SK-N-SH treated with all-trans-retinoic acid at 6 μM for 48 hours (cell line): ENCODE results near the gene EIF2B5.

Experiments used
- ARNTL ChIP-seq: fragments of 450-650 bp; formaldehyde crosslinking; IDR thresholded peaks from 2 replicates; pipeline ENCODE4 v1.5.0; 2020; ENCODE audit warnings: low read depth, mild to moderate bottlenecking, moderate library complexity, borderline replicate concordance
- GLIS3 ChIP-seq: fragments of 250-450 bp; sonication (Bioruptor Pico); IDR thresholded peaks from 2 replicates; pipeline ENCODE4 v1.5.0; 2020; ENCODE audit warnings: mild to moderate bottlenecking, moderate library complexity
- RARB ChIP-seq: fragments of 250-450 bp; sonication (Bioruptor Pico); IDR thresholded peaks from 2 replicates; pipeline ENCODE4 v1.8.0; 2021; ENCODE audit warnings: mild to moderate bottlenecking, moderate library complexity
- SNAI2 ChIP-seq: fragments of 250-450 bp; sonication (Bioruptor Pico); IDR thresholded peaks from 2 replicates; pipeline ENCODE4 v1.5.0; 2020; ENCODE audit warnings: mild to moderate bottlenecking, moderate library complexity
- TCF4 ChIP-seq: fragments of 250-450 bp; sonication (Bioruptor Pico); IDR thresholded peaks from 2 replicates; pipeline ENCODE4 v1.8.0; 2021; ENCODE audit warnings: mild to moderate bottlenecking, moderate library complexity, borderline replicate concordance
- TOX ChIP-seq: fragments of 250-450 bp; sonication (Bioruptor Pico); IDR thresholded peaks from 2 replicates; pipeline ENCODE4 v1.8.0; 2021; ENCODE audit warnings: mild to moderate bottlenecking, moderate library complexity, borderline replicate concordance
- ZC3H10 ChIP-seq: fragments of 250-450 bp; sonication (Bioruptor Pico); IDR thresholded peaks from 2 replicates; pipeline ENCODE4 v1.5.1; 2021; ENCODE audit warnings: mild to moderate bottlenecking, moderate library complexity
- ZNF565 ChIP-seq: fragments of 450-650 bp; formaldehyde crosslinking; conservative IDR thresholded peaks from 2 replicates; pipeline ENCODE4 v1.5.0; 2020; ENCODE audit warnings: low read depth, mild to moderate bottlenecking, moderate library complexity
- ZNF70 ChIP-seq: fragments of 450-650 bp; formaldehyde crosslinking; IDR thresholded peaks from 2 replicates; pipeline ENCODE4 v1.5.0; 2020; ENCODE audit warnings: mild to moderate bottlenecking, moderate library complexity
- TF ChIP-seq, protein P1 (sequence below): fragments of 250-450 bp; sonication (Bioruptor Pico); IDR thresholded peaks from 2 replicates; pipeline ENCODE4 v1.8.0; 2021; ENCODE audit warnings: low read depth, mild to moderate bottlenecking, moderate library complexity, borderline replicate concordance
- TF ChIP-seq, protein P2 (sequence below): fragments of 250-450 bp; sonication (Bioruptor Pico); IDR thresholded peaks from 2 replicates; pipeline ENCODE4 v1.8.0; 2020; ENCODE audit warnings: mild to moderate bottlenecking, moderate library complexity, borderline replicate concordance
- TF ChIP-seq, protein P3 (sequence below): fragments of 250-450 bp; sonication (Bioruptor Pico); IDR thresholded peaks from 2 replicates; pipeline ENCODE4 v1.5.1; 2020; ENCODE audit warnings: low read depth, mild to moderate bottlenecking, moderate library complexity

DNA sequence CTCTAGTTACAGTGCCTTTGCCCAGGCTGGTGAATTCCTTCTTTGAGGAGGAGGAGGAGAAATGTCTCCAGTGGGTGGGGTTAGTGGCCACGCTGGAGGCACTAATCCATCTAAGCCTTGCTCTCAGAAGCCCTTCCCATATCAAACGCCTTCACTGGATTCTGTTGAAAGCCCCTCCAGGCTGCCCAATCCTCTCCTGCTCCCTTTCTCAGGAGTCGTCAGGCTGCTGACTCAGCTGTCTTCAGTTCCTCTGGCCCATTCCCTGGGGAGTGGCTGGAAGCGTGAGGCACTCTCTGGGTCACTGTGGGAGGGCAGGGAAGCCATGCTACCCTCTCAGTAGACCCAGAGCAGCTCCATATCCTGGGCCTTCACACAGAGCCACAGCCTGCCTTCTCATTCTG is 42.2 kb downstream of the EIF2B5 start:
- TF ChIP-seq, protein P1, sequence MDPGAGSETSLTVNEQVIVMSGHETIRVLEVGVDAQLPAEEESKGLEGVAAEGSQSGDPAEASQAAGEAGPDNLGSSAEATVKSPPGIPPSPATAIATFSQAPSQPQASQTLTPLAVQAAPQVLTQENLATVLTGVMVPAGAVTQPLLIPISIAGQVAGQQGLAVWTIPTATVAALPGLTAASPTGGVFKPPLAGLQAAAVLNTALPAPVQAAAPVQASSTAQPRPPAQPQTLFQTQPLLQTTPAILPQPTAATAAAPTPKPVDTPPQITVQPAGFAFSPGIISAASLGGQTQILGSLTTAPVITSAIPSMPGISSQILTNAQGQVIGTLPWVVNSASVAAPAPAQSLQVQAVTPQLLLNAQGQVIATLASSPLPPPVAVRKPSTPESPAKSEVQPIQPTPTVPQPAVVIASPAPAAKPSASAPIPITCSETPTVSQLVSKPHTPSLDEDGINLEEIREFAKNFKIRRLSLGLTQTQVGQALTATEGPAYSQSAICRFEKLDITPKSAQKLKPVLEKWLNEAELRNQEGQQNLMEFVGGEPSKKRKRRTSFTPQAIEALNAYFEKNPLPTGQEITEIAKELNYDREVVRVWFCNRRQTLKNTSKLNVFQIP (CRISPR knock-in tag) = no peak
- TF ChIP-seq, protein P2, sequence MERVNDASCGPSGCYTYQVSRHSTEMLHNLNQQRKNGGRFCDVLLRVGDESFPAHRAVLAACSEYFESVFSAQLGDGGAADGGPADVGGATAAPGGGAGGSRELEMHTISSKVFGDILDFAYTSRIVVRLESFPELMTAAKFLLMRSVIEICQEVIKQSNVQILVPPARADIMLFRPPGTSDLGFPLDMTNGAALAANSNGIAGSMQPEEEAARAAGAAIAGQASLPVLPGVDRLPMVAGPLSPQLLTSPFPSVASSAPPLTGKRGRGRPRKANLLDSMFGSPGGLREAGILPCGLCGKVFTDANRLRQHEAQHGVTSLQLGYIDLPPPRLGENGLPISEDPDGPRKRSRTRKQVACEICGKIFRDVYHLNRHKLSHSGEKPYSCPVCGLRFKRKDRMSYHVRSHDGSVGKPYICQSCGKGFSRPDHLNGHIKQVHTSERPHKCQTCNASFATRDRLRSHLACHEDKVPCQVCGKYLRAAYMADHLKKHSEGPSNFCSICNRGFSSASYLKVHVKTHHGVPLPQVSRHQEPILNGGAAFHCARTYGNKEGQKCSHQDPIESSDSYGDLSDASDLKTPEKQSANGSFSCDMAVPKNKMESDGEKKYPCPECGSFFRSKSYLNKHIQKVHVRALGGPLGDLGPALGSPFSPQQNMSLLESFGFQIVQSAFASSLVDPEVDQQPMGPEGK (CRISPR knock-in tag) = no peak
- TF ChIP-seq RARB (CRISPR knock-in tag) = no peak
- TF ChIP-seq, protein P3, sequence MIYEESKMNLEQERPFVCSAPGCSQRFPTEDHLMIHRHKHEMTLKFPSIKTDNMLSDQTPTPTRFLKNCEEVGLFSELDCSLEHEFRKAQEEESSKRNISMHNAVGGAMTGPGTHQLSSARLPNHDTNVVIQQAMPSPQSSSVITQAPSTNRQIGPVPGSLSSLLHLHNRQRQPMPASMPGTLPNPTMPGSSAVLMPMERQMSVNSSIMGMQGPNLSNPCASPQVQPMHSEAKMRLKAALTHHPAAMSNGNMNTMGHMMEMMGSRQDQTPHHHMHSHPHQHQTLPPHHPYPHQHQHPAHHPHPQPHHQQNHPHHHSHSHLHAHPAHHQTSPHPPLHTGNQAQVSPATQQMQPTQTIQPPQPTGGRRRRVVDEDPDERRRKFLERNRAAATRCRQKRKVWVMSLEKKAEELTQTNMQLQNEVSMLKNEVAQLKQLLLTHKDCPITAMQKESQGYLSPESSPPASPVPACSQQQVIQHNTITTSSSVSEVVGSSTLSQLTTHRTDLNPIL (CRISPR knock-in tag) = no peak
- TF ChIP-seq ZNF565 (CRISPR knock-in tag) = no peak
- no peak for TF ChIP-seq ZC3H10 (CRISPR knock-in tag)
- TF ChIP-seq TCF4 = no peak
- TF ChIP-seq ARNTL (CRISPR knock-in tag) = no peak
- TF ChIP-seq SNAI2 = no peak
- no peak for TF ChIP-seq ZNF70 (CRISPR knock-in tag)
- TF ChIP-seq TOX (CRISPR knock-in tag) = no peak
- no peak for TF ChIP-seq GLIS3 (CRISPR knock-in tag)
